GM19023 (cell line): ENCODE results near the gene HOATZ.

Source experiments
- ATAC-seq: cut with Tn5 transposase; IDR thresholded peaks from one replicate; pipeline ENCODE4 v1.9.1; 2021; ENCODE audit warnings: mild to moderate bottlenecking, moderate library complexity; ENCODE audit not compliant: unreplicated experiment

The HOATZ gene

DNA sequence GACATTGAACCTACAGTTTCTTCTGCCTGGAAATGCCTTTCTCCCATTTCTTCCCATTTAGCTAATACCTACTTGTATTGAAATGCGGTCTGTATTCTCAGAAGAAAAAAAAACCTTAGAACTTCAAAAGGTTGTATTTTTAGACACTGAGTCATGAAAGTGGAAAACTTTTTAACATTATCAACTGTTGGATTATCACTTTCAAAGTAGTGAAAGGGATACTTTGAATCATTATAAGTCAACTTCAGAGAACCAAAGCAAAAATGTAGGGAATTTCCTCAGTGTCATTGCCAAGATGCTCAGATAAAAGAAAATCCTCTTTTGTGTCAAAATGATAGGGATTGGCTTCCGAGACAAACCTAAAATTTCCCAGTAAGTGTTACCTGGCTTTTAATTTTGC, 6.6 kb downstream of the HOATZ start:
- no peak for ATAC-seq

DNA sequence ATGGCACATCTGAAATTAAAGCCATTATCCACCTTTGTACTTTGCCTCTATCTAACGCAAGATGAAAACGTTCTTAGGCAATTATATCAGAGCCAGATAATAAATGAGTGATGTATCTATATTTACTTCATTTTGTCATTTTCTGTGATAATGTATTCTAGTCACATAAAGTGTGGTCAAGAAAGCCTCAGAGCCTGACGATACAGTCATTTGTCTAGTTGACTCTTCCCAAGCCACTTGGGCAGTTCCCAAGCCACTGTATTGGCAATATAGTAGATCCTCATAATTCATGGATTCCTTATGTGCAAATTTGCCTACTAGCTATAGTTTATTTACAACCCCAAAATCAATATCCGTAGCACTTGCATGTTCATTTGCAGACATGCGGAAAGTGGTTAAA, 7.8 kb downstream of the HOATZ start:
- ATAC-seq, result no peak

DNA sequence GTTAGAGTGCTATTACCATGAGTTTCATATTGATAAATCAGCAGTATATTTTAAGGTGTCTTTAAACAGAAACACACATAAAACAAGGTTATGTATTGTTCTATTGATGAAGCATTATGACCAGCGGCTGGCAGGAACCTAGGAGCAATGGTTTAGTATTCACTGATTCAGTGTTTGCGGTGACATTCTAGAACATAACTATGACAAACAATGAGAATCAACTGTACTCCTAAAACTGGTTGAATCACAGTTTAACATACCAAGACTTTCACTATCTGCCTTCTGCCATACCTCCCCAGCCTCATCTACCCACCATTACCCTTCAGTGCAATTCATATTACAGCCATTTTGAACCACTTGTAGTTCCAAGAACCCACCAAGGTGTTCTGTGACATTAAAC, 8.8 kb downstream of the HOATZ start:
- no peak for ATAC-seq

DNA sequence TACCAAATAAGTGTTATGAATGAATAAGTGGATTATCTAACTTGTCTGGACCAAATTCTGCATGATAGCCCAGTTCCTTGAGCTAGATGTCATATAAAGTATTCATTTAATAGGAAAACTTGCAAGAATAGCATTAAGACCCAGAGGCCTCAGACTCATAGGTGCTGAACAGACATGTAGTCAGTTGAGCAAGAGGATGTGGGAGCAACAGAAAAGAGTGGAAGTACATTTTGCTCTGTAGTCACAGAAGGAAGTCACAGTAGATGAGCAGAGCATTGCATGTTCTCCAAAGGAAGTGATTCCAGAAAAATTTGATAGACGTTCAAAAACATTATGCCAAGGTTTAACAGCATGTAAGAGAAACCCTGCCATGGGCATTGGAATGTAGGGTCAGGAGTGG, 9.5 kb downstream of the HOATZ start:
- no peak for ATAC-seq

DNA sequence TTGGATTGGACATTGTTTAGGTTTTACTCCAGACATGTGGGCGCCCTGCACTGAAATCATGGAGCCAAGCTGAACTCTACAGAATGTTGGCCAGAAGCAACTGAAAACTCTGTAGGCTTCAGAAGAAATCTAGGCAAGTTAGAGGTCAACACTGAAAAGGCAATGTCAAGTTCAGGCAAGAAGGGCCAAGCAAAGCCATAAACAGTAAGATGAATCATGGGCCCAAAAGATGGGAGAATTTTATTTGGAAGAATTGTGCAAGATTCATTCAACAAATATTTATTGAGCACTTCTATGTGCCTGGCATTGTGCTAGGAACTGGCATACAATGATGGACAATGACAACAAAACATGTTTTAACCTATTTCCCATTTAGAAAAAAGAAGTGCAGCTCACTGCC, 10.9 kb downstream of the HOATZ start:
- no peak for ATAC-seq

DNA sequence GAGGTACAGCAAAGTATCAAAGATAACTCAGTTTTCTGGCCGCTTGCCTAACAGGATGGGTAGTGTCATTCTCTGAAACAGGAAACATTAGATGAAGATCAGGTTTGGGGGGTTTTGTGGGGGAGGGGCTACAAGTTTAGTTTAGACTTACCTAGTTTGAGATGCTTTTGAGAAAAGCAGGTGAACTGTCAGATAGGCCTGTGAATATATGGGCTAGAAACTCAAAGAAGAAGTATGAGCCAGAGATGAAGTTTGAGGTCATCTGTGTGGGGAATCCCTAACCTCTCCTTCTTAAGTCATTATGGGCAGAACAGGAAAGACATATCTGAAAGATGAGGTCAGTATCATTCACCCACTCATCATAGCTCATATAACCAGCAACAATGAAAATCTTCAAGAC, 11.9 kb downstream of the HOATZ start:
- no peak for ATAC-seq

DNA sequence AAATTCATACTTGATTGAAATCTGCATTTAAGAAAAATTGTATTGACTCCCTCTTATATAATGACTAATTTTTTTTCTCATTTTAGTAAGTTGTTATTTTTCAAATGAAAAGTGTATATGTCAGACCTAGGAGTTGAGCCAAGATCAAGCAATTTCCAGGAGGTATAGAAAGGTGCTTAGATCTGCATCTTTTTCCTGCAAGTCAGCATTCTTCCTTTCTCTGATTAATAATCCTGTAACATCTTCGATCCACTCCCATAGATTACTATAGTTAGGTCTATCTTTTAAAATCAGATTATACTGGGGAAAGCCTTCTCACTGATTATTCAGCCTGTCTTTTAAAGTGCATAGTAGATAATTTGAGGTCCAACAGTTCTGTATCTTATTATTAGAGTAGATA, 12.7 kb downstream of the HOATZ start:
- no peak for ATAC-seq

DNA sequence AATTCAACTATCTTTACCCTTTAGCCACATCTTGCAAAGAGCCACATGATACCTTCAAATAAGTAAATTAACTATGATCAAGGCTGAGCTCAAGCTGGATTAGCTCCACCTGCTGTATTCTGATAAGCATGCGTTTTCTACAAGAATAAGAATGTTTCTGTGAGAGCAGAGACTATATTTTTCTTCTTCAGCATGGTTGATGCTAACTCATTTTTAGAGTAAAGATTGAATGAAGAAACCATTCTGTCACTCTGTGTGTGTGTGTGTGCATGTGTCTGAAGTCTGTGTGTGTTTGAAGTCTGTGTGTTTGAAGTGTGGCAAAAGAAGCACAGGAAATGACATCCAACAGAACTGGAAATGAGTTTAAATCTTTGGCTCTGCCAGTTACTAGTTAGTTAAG, 14.0 kb downstream of the HOATZ start:
- ATAC-seq, result no peak

DNA sequence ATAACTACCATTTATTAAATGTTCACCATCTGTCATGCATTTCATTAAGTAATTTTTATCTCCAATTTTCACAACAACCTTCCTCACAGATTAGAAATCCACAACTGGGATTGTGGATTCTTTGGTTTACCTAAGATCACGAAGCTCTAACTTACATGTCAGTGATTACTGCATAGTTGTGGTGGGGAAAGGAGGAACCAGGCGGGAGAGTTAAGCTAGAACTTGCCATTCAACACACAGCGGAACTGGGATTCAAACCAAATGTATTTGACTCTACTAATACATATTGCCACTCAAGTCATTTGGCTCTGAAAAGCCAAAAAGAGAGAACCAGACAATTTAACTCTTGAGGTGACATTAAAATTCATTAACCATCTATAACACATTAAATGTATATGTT, 15.5 kb downstream of the HOATZ start:
- no peak for ATAC-seq

DNA sequence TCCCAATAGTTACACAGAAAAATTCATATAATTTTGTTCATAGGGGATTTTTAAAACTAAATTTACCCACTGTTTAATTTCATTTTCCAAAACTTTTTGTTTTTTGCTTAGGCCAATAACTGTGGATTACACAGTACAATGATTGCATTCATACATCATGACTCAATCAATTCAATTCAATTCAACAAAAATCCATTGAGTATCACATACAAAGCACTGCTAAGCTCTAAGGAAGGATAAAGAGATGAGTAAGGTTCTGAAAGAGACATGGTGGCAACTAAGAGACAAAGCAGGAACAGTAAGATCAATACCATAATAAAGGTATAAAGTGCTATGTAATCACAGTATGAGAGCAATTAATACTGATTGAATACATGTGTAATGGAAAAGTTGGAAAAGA, 16.6 kb downstream of the HOATZ start:
- ATAC-seq, result no peak

DNA sequence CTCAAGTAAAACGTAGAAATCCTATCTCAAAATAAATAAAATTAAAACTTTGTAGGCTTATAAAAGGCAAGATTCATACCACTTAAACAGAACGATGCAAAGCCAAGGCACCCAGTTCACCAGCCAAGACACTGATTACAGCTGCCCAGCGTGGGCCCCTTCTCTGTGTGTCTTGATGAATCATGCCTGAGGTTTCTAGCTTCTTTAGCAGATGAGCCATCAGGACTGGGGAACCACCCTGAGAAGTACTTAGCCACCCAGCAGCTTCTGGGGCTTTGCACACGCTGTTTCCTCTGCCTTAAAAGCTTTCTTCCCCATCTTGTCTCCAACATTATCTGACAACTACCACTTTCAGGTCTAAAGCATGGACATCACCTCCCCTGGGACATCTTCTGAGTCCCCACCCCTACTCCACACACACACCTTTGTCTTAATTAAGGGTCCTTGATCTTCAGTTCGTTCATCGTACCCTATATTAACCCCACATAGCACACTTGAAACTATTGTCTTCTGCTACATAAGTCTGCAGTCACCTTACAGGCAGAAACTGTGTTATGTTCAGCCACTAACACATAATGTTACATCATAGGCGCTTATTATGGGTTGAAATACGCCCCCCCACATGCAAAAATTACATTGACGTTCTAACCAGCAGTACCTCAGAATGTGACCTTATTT, 17.2 kb downstream of the HOATZ start:
- peak; percentile 78 for ATAC-seq

DNA sequence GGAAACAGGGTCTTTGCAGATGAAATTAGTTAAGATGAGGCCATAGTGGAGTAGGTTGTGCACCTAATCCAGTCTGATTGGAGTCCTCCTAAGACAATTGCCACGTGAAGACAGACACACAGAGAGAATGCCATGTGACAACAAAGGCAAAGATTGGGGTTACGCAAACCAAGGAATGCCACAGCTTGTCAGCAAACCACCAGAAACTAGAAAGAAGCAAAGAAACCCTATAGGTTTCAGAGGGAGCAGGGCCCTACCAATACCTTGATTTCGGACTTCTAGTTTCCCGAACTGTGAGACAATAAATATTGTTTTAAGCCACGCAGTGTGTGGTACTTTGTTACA, 17.8 kb downstream of the HOATZ start:
- ATAC-seq, result no peak

DNA sequence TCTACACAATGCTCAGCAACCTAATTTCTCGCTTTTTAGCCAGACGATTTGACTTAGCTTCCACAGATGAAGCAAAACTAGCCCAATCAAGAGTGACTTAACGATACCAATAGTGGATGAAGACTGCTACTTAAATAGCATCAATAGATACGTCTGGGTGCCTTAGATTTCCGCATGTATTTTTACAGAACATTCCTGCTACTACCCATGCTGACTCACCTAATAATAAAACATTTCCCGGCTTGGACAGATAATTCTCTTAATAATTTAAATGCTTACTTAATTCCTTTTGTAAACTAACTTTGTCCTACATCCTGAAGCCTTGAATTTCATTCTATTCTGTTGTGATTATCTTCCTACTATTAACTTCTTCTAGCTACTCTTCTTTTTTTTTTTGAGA, 20.7 kb downstream of the HOATZ start:
- no peak for ATAC-seq

DNA sequence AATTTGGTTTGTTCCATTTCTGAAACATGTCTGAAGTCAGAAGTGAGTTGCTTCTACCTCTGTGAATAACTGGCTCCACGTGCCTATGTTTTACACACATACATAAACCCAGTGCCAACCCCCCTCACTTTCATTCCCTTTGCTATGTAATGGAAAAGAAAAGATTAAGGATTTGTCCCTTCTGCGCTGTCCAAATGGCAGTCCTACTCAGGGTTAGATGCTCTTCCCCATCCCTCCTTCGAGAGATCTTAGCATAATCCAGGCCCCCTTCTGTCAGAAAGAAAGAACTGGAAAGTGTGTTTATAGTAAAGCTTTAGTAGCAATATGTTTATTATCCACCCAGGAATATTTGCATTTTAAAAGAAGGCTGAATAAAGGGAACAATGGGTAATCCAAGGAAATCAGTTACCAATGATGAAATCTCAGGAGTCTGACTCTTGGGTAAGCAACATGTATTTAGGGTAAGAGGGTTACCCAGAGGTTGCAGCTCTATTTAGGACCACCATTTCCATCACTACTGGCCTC, 22.8 kb downstream of the HOATZ start:
- ATAC-seq, result no peak

DNA sequence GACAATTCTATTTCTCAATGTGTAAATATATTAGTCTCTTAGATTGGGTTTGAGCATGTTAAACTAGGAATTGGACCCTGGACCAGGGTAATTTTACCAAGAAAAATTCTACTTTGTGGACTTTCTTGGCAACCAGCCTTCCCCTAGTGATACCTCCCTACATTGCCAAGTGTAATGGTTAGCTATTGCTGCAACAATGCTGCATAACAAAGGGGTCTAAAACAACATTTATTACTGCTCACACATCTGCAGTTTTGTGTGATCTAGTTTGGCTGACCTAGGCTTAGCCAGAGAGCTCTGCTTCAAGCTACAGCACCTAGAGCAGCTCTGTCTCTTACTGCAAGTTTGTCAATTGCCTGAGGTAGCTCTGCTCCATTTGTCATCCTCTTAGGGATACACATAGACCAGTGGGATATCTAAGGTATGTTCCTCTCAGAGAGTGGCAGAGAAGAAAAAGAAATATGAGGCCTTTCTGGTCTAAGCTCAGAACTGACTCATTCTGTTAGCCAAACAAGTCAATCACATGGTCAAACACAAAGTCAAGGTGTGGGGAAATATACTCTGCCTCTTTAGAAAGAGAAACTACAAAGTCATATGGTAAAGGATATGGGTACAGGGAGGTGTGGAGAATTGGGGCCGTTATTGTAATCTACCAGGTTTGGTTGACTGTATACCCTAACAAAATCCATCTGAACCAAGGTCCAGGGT, 24.0 kb downstream of the HOATZ start:
- ATAC-seq, result no peak

DNA sequence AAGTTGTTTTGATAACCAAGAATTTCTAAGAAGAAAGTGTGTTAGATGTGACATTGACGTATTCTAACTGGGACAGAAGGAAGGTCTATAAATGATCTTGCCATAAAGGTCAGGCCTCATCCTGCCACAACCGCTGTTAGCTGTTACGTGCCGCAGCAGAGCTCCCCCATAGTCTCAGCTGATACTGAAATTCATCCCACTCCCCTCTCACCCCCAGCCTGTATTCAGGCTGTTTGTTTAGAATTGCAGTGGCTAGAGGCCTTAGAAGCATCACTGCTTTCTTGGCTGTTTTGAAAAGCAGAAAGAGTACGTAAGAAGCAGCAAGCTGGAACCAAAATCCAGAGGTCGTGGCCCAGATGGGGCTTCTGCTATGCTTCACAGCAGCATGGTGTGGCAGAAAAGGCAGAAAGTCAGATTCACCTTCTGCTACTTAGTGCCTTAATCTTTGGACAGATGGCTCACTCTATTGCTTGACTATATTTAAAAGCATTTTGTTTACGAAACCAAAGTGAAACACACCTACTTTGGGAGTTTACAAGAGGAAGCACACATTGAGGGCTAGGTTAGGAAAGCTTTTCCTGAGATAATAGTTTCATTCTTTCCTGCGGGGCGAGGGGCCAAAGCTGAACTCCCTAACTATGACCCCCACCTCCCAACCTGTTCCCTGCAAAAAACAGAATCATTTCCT, 25.0 kb downstream of the HOATZ start:
- ATAC-seq, result no peak

DNA sequence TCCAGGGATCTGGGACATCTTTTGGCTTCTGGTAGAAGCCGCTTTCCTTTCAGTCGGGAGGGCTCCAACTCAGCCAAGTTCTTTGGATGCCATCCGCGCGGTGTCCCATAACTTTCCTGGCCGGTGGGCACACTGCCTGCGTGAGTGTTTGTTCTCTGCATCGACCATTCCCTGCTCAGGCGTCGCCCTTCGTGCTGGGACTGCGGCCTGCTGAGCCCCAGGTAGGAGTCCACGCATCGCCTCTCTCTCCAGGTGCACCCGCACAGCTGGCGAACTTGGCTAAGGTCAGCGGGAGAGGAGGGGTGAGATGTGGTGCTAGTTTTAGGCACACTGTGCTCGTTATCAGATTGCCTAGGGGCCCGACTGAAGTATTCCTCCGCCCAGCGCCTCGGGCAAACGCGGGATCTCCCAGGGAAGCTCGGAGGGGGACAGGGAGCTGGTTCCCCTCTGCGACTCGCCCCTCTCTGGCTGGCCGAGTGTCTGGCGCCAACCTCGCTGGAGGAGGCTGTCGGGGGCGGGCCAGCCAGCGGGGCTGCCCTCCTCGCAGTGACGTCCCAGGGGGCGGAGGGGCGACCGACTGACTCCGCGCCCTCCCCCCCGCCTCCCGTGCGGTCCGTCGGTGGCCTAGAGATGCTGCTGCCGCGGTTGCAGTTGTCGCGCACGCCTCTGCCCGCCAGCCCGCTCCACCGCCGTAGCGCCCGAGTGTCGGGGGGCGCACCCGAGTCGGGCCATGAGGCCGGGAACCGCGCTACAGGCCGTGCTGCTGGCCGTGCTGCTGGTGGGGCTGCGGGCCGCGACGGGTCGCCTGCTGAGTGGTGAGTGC, 25.7 kb downstream of the HOATZ start, which contains the start of gene LAYN:
LAYN (plus strand) TSS at position 607 of the 823 bp plus-strand sequence; CDS start at position 731, 124 bp downstream.
- ATAC-seq, result no peak

DNA sequence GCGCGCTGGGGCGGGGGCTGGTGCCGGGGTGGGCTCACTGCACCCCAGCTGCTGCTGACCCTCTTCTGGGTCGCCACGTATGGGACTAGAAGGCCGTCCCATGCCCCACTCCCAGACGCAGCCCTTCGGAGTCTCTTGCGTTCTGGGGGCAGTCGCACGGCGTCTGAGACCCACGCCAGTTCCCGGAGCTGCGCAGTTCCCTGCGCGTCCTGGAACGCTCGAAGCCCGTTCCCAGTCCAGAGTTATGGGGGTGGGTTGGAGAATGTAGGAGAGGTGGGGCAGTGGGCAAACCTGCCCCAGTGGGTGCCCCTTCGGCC, 26.3 kb downstream of the HOATZ start:
- ATAC-seq, result no peak

DNA sequence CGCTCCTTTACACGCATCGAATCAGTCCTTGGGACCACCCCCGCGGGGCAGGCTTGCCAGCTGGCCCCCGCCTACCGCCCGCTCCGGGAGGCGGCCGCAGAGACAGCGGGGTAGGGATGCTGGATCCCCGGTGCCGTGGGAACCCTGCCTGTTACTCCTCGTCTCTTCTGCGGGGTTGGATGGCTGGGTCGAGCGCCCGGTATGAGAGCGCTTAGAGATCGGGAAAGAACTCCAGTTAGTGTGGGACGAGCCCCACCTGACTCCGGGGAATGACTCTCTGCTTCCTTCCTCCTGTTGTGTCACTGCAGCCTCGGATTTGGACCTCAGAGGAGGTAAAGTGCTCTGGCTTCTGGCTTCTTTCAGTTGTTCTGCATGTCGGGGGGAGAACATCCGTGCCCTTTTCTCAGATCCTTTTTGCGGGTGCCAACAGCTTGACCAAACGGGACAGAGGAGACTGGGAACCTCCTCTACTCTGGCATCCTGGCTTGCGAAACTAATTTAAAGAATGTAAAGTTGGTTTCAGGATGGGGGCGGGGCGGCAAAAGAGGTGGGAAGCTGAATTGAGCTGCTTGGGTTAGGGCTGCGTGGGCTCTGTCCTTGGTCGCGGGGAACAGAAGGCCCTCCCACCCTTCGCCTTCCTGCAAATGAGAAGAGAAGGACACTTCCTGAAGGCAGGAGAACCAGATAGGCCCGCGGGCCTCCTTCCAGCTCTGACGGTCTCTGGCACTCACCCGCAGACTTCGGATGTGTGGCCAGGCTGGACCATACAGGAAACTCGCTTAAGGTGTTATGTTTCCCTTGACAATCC, 26.9 kb downstream of the HOATZ start:
- no peak for ATAC-seq

DNA sequence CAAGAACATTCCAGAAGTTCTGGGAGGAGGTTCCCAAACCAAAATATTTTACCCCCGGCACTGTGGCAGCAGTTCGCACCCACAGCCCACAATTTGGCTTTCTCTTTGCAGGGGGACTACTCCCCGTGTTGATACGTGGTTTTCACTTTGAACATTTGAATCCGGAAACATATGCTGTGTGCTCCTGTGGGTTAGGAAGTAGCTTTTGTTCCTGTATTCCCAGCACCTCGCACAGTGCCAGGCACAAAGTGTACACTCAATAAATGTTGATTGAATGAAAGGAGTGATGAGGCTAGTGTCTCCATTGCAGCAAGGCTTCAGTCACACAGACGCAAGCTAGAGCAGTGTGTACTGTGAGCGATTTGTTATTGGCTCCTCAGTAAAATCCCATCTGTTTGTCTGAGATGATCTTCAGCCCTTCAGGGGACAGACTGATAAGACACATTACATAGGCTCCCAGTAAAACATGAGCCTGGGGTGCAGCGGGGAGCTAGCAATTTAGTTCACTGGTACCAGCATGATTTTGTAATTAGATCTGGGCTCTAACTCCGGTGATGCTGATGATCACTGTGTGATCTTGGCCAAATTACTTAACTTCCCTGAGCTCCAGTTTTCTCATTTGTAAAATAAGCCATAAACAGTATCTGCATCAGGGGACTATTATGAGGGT, 28.2 kb downstream of the HOATZ start:
- no peak for ATAC-seq
